GM12872 (cell line): ENCODE results near the gene ADSS1.

Experiments
- TF ChIP-seq, protein P1 (sequence below): IDR thresholded peaks from 3 replicates; pipeline ENCODE4 v1.5.1; 2011; ENCODE audit warnings: low read depth, mild to moderate bottlenecking, low read length, moderate library complexity; ENCODE audit not compliant: insufficient read depth

Gene ADSS1

DNA sequence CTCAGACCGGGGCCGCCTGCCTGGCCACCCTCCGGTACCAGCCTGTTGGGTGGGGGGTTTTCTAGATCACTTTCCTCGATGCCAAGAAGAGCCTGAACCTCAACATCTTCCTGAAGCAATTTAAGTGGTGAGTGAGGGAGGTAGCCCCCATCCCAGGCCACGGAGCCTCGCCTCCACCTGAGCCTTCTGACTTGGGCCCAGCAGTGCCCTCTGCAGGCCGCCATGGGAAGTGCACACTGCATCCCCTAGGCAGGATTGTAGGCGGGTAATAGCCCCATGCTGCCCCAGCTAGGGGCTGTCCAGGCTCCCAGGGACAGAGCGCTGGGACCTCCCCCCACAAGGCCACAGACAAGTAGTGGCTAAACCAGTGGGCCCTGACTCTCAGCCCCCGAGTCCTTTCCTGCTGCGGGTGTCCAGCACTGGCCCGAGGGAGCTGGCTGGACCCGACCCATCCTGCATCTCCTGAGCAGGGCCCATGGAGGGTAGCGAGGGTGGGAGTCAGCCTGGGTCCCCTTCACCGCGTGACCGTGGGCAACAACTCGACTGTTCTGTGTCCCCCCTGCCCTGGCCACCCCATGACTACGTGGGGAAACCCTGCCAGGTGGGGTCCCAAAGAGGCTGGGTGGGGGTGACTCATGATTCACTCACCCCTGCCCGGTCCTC, 15.3 kb upstream of the ADSS1 start:
- TF ChIP-seq, protein P1, sequence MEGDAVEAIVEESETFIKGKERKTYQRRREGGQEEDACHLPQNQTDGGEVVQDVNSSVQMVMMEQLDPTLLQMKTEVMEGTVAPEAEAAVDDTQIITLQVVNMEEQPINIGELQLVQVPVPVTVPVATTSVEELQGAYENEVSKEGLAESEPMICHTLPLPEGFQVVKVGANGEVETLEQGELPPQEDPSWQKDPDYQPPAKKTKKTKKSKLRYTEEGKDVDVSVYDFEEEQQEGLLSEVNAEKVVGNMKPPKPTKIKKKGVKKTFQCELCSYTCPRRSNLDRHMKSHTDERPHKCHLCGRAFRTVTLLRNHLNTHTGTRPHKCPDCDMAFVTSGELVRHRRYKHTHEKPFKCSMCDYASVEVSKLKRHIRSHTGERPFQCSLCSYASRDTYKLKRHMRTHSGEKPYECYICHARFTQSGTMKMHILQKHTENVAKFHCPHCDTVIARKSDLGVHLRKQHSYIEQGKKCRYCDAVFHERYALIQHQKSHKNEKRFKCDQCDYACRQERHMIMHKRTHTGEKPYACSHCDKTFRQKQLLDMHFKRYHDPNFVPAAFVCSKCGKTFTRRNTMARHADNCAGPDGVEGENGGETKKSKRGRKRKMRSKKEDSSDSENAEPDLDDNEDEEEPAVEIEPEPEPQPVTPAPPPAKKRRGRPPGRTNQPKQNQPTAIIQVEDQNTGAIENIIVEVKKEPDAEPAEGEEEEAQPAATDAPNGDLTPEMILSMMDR = peak; percentile 99

DNA sequence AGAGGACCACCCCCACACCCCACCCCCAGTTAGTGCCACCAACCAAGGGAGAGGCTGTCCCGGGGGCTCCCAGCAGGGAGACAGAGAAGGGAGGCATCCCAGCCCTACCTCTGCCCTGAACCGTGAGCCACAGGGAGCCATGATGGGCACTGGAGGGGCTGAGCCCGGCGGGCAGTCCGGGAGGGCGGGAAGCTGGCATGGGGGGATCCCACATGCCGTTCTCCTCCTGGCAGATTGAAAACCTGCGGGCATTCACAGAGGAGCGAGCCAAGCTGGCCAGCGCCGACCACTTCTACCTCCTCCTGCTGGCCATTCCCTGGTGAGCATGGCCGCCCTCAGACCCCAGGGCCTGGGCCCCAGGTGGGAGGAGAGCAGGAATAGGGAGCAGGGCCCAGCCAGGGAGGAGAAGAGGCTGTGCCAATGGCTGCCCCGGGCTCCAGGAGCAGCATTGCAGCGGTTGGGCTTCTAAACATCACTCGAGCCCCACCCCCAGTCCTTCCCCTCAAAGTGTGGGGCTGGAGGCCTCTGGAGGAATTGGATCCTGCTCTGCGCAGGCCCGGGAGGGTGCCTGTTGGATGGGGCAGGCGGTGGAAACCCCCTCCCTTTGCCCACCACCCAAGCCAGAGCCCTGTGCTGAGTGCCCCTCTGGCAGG, 14.5 kb upstream of the ADSS1 start:
- TF ChIP-seq, protein P1 = no peak

DNA sequence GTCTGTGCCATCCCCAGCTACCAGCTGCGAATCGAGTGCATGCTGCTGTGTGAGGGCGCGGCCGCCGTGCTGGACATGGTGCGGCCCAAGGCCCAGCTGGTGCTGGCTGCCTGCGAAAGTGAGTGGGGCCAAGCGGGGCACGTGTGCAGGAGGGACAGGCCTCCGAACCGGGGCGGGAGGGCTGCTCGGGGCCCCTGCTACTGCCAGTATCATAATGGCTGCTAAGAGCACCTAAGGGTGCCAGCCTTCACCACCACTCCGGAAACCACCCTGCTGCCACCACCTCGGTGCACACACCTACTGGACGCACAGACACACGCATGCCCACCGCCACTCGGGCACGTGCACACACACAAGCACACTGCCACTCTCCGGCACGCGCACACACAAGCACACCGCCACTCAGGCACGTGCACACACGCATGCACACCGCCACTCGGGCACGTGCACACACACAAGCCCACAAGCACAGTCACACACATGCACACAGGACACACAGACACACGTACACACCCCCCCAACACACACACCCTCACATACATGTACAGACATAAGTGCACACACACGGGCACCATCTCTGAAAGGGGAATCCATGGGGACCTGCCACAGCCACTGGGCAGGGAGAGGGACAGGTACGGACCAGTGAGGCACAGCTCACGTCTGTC, 13.8 kb upstream of the ADSS1 start:
- TF ChIP-seq, protein P1 = no peak

DNA sequence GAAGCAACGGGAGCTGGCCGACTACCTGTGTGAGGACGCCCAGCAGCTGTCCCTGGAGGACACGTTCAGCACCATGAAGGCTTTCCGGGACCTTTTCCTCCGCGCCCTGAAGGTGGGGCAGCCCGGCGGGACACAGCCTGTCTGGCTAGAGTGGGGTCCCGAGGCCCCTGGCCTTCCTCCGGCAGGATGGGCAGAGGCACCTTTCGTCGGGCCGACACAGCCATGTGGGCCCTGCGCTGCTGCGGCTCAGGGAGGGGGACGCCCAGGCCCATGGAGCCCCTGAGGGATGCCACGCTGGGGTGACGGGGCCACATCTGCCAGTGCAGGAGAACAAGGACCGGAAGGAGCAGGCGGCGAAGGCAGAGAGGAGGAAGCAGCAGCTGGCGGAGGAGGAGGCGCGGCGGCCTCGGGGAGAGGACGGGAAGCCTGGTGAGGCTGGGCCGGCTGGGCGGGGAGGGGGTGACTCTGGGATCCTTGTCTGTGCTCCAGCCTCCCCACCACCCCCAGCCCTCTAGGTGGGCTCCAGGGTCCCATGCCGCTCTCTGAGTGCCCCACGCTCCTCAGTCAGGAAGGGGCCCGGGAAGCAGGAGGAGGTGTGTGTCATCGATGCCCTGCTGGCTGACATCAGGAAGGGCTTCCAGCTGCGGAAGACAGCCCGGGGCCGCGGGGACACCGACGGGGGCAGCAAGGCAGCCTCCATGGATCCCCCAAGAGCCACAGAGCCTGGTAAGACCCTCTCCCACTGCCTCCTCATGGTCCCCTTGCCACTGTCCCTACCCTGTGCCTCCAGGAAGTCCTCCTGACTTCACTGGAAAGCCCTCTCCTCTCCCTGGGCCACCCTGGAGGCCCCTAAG, 10.9 kb upstream of the ADSS1 start:
- TF ChIP-seq, protein P1 = no peak

DNA sequence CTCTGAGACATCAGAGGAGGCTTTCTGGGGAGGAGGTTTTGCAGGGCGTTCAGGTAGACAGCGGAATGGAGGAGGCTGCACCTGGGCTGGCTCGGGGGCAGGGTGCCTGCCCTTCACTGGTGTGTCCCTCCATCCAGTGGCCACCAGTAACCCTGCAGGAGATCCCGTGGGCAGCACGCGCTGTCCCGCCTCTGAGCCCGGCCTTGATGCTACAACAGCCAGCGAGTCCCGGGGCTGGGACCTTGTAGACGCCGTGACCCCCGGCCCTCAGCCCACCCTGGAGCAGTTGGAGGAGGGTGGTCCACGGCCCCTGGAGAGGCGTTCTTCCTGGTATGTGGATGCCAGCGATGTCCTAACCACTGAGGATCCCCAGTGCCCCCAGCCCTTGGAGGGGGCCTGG, 10.0 kb upstream of the ADSS1 start:
- TF ChIP-seq, protein P1 = no peak

DNA sequence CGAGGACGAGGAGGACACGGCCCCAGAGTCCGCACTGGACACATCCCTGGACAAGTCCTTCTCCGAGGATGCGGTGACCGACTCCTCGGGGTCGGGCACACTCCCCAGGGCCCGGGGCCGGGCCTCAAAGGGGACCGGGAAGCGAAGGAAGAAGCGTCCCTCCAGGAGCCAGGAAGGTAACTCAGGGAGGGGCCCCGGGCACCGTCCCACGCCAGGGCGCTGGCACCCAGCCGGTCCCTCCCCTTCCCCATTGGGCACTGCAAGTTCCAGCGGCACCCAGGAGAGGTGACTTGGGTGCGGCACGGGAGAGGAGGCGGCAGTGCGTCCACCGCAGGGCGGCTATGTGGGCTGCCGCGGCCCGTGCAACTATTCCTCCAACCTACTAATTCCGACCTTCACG, 9.3 kb upstream of the ADSS1 start:
- TF ChIP-seq, protein P1 = no peak

DNA sequence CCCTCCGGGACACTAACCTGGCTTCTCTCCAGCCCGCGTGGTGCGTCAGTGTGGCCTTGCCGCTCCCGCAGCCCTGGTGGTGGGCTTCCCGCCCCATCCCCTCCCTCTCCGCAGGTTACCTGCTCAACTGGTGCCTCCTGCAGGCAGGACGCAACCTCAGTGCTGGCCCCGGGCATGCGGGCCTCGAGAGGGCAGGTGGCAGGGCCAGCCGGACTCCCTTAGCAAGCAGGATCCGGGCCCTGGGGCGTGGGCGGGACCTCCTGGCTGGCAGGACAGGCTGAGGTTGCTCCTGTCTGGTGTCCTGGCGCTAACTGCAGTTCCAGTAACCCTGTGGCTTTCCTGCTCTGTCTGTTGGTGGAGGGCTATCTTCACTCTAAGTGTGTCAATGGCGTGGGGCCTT, 8.6 kb upstream of the ADSS1 start:
- TF ChIP-seq, protein P1 = no peak
